SK-N-SH treated with all-trans-retinoic acid at 6 μM for 48 hours (cell line): Measurements from ENCODE around the gene HEPHL1.

ENCODE experiments used
- BACH2 ChIP-seq: fragments of 250-450 bp; sonication (Bioruptor Pico); IDR thresholded peaks from 2 replicates; pipeline ENCODE4 v1.9.0; 2021; ENCODE audit warnings: mild to moderate bottlenecking, borderline replicate concordance
- ESRRG ChIP-seq: fragments of 250-450 bp; sonication (Bioruptor Pico); IDR thresholded peaks from 2 replicates; pipeline ENCODE4 v1.6.1; 2021; ENCODE audit warnings: mild to moderate bottlenecking
- RARB ChIP-seq: fragments of 250-450 bp; sonication (Bioruptor Pico); IDR thresholded peaks from 2 replicates; pipeline ENCODE4 v1.8.0; 2021; ENCODE audit warnings: mild to moderate bottlenecking, moderate library complexity
- ZFP3 ChIP-seq: fragments of 250-450 bp; sonication (Bioruptor Pico); IDR thresholded peaks from 2 replicates; pipeline ENCODE4 v1.5.0; 2020; ENCODE audit warnings: mild to moderate bottlenecking, moderate library complexity
- TF ChIP-seq, protein P1 (sequence below): fragments of 250-450 bp; sonication (Bioruptor Pico); IDR thresholded peaks from 2 replicates; pipeline ENCODE4 v1.5.0; 2020; ENCODE audit warnings: mild to moderate bottlenecking, moderate library complexity

DNA sequence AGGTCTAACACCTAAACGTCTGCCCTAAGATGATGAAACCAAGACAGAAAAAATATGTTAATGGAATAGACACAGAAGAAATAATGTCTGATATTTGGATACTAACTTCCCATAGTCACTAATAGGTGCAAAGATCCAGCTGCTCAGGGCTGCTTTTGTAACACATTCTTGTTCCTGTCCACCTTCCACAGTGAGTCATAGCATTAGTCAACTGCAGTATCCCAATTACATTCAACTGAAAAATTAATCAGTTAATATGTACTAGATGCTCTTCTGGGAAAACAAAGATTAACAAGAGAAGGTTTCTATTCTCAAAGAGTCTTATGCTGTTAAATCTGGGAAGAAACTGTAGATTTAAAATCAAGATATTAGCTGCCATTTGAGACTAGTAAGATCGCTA lies 47.6 kb downstream of the HEPHL1 start:
- no peak for TF ChIP-seq ESRRG (CRISPR knock-in tag)
- TF ChIP-seq, protein P1, sequence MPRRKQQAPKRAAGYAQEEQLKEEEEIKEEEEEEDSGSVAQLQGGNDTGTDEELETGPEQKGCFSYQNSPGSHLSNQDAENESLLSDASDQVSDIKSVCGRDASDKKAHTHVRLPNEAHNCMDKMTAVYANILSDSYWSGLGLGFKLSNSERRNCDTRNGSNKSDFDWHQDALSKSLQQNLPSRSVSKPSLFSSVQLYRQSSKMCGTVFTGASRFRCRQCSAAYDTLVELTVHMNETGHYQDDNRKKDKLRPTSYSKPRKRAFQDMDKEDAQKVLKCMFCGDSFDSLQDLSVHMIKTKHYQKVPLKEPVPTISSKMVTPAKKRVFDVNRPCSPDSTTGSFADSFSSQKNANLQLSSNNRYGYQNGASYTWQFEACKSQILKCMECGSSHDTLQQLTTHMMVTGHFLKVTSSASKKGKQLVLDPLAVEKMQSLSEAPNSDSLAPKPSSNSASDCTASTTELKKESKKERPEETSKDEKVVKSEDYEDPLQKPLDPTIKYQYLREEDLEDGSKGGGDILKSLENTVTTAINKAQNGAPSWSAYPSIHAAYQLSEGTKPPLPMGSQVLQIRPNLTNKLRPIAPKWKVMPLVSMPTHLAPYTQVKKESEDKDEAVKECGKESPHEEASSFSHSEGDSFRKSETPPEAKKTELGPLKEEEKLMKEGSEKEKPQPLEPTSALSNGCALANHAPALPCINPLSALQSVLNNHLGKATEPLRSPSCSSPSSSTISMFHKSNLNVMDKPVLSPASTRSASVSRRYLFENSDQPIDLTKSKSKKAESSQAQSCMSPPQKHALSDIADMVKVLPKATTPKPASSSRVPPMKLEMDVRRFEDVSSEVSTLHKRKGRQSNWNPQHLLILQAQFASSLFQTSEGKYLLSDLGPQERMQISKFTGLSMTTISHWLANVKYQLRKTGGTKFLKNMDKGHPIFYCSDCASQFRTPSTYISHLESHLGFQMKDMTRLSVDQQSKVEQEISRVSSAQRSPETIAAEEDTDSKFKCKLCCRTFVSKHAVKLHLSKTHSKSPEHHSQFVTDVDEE (CRISPR knock-in tag), result no peak
- no peak for TF ChIP-seq BACH2 (CRISPR knock-in tag)
- no peak for TF ChIP-seq ZFP3 (CRISPR knock-in tag)
- no peak for TF ChIP-seq RARB (CRISPR knock-in tag)
